NB4 (cell line): Measurements from ENCODE around the gene DDX20.

Experiments used
- POLR2A ChIP-seq: IDR thresholded peaks from 2 replicates; pipeline ENCODE4 v1.6.1; 2011; ENCODE audit warnings: mild to moderate bottlenecking; ENCODE audit not compliant: insufficient read length; ENCODE audit errors: extremely low read depth
- TF ChIP-seq, protein P1 (sequence below): IDR thresholded peaks from one replicate; pipeline ENCODE4 v1.5.1; 2012; ENCODE audit warnings: low read depth, low read length

DNA sequence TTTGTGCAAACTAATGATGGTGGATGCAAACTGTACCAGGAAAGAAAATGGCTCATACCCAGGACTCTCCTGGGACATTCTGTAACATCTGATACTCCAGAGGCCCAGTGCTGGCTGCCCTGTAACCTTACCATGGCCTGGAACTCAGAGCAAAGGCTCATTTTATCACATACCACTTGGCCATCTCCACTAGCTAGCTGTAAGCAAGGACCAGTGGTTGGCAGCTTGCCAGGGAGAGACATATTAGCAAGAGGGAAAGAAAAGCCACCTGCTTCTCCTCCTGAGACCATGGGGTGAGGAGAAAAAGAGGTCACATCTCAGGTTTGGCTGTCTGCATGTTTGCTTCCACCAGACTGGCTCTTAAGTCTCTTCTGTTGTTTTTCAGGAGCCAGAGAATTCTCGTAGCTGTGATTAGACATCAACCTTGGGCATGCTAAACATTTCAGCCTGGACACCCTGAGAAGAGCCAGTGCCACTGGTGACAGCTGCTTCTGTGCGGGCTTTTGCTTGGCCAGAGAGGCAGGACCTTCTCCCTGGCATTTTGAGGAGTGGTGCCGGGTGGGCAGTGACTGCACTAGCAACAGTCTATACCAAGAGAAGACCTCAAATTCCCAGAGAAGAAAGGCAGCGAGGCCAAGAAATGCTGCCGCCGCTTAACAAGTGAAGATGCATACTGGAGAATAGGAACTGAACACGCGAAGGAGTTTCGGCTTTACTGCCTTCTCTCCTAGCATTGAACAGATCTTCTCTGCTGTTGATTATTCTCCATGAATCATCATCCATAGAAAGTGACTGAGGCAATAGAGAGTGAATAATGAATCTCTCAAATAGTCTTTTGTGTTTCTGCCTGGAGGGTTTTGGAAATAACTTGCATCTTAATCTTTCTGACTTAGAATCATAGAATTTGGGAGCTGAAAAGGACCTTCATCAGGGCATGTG lies 9.8 kb upstream of the DDX20 start:
- TF ChIP-seq, protein P1, sequence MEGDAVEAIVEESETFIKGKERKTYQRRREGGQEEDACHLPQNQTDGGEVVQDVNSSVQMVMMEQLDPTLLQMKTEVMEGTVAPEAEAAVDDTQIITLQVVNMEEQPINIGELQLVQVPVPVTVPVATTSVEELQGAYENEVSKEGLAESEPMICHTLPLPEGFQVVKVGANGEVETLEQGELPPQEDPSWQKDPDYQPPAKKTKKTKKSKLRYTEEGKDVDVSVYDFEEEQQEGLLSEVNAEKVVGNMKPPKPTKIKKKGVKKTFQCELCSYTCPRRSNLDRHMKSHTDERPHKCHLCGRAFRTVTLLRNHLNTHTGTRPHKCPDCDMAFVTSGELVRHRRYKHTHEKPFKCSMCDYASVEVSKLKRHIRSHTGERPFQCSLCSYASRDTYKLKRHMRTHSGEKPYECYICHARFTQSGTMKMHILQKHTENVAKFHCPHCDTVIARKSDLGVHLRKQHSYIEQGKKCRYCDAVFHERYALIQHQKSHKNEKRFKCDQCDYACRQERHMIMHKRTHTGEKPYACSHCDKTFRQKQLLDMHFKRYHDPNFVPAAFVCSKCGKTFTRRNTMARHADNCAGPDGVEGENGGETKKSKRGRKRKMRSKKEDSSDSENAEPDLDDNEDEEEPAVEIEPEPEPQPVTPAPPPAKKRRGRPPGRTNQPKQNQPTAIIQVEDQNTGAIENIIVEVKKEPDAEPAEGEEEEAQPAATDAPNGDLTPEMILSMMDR: no peak
- TF ChIP-seq POLR2A: no peak
